K562 (cell line): ENCODE measurements around the gene METTL24. TPM values are rescaled to one million over a fixed set of nuclear protein-coding genes. Genes with fewer than 3 reads are reported as not detected.

ENCODE experiments used
- ATAC-seq: fragments of 200-7000 bp; cut with Tn5 transposase; 3 replicates; pipeline ENCODE4 v1.9.1; 2020; ENCODE audit warnings: moderate library complexity
- BruUV-seq: library from RNA; stranded (reverse); fragments of 400-500 nt; replicated peaks from 2 replicates; lab custom pipeline; 2021; lab: Mats Ljungman, UMichigan
- CTCF ChIA-PET: fragments of 300-600 bp; formaldehyde crosslinking; extraction: SDS; loops from one replicate; lab custom pipeline; 2021; ENCODE audit warnings: low intra/inter-chr PET ratio; lab: Yijun Ruan, JAX
- POLR2A ChIA-PET: fragments of 300-600, 350-650 bp; sonication (Branson Sonifier 250); formaldehyde crosslinking; extraction: SDS; loops from one replicate; lab custom pipeline; 2021; ENCODE audit warnings: antibody characterized with exemption, inconsistent platforms; lab: Yijun Ruan, JAX
- DNase-seq, 4 experiments: peaks; one replicate each; pipeline versions ENCODE4 v3.0.0 to v3.0.0-alpha.2; 2011 to 2018; ENCODE audit warnings: low spot score in 3 of 4, mixed read lengths in 3 of 4; ENCODE audit errors: extremely low read depth in 1 of 4
- FAIRE-seq: peaks from 2 replicates; lab custom pipeline; 2011; peaks lifted over from hg19 to GRCh38; lab: Jason Lieb, UNC
- H2AFZ ChIP-seq: 2 replicates; pipeline ENCODE4 v1.6.0; 2011; ENCODE audit warnings: low read depth, low read length, control low read depth, inconsistent platforms
- H3K27ac ChIP-seq: fragments of 200-600 bp; 3 replicates; pipeline ENCODE4 v1.8.0; 2011; ENCODE audit warnings: low read depth, mild to moderate bottlenecking, control low read depth, inconsistent platforms, low read length, moderate library complexity, mixed read lengths; ENCODE audit errors: extremely low read depth
- H3K27me3 ChIP-seq, 2 experiments: fragments of 300-600 bp in 1 of 2; 2 replicates in 1 of 2; 3 replicates in 1 of 2; pipeline versions ENCODE4 v1.6.0 to v1.8.0; 2011; ENCODE audit warnings: inconsistent platforms in 2 of 2, low read length in 2 of 2, mild to moderate bottlenecking in 1 of 2, mixed read lengths in 1 of 2, moderate library complexity in 1 of 2; ENCODE audit not compliant: control insufficient read depth in 2 of 2, insufficient read depth in 2 of 2
- H3K36me3 ChIP-seq: fragments of 300-600 bp; 3 replicates; pipeline ENCODE4 v1.8.0; 2011; ENCODE audit warnings: mild to moderate bottlenecking, low read length, inconsistent platforms; ENCODE audit not compliant: control insufficient read depth, insufficient read depth
- H3K4me1 ChIP-seq, 2 experiments: fragments of 200-600 bp in 1 of 2; replicated peaks in 1 of 2; 2 replicates in 1 of 2; 3 replicates in 1 of 2; pipeline versions ENCODE4 v1.5.1 to v1.8.0; 2011; ENCODE audit warnings: inconsistent platforms in 2 of 2, low read length in 2 of 2, mild to moderate bottlenecking in 1 of 2, mixed read lengths in 1 of 2, moderate library complexity in 1 of 2; ENCODE audit not compliant: control insufficient read depth in 2 of 2, insufficient read depth in 2 of 2
- H3K4me2 ChIP-seq: 2 replicates; pipeline ENCODE4 v1.6.1; 2011; ENCODE audit warnings: low read length, control low read depth, inconsistent platforms, mixed read lengths; ENCODE audit not compliant: insufficient read depth
- H3K4me3 ChIP-seq: fragments of 200-600 bp; sonication (generic), shearing (Covaris generic); 2 replicates; pipeline ENCODE4 v1.5.1; 2016; ENCODE audit warnings: control low read depth, inconsistent platforms
- H3K79me2 ChIP-seq: fragments of 200-600 bp; 3 replicates; pipeline ENCODE4 v1.8.0; 2011; ENCODE audit warnings: low read length, inconsistent platforms; ENCODE audit not compliant: control insufficient read depth, insufficient read depth
- H3K9ac ChIP-seq, 2 experiments: 2 replicates each; pipeline versions ENCODE4 v1.6.0 to v1.6.1; 2011; ENCODE audit warnings: low read depth in 2 of 2, low read length in 2 of 2, control low read depth in 1 of 2, inconsistent platforms in 1 of 2, mild to moderate bottlenecking in 1 of 2, mixed read lengths in 1 of 2; ENCODE audit not compliant: insufficient read depth in 1 of 2
- H3K9me1 ChIP-seq: one replicate; pipeline ENCODE4 v1.6.0; 2011; ENCODE audit warnings: inconsistent platforms, mild to moderate bottlenecking, low read length, moderate library complexity; ENCODE audit not compliant: control insufficient read depth, insufficient read depth
- H3K9me3 ChIP-seq: replicated peaks from 2 replicates; pipeline ENCODE4 v1.5.1; 2011; ENCODE audit warnings: low read depth, low read length, inconsistent platforms; ENCODE audit not compliant: control insufficient read depth, insufficient read depth
- H4K20me1 ChIP-seq: replicated peaks from 2 replicates; pipeline ENCODE4 v1.6.1; 2011; ENCODE audit warnings: low read length, inconsistent platforms, mixed read lengths; ENCODE audit not compliant: control insufficient read depth, insufficient read depth
- ETS2 ChIP-seq: IDR thresholded peaks from 2 replicates; pipeline ENCODE4 v1.6.1; 2016; ENCODE audit warnings: borderline replicate concordance, missing genetic modification characterization, mild to moderate bottlenecking, moderate library complexity, missing compliant biosample characterization; ENCODE audit not compliant: poor library complexity, severe bottlenecking
- HDAC8 ChIP-seq: fragments of 450-650 bp; IDR thresholded peaks from 2 replicates; pipeline ENCODE4 v1.6.1; 2016; ENCODE audit warnings: mild to moderate bottlenecking, missing genetic modification characterization, moderate library complexity, missing compliant biosample characterization
- KLF1 ChIP-seq: fragments of 450-650 bp; IDR thresholded peaks from 2 replicates; pipeline ENCODE4 v1.6.1; 2016; ENCODE audit warnings: missing genetic modification characterization, missing compliant biosample characterization
- MAZ ChIP-seq, 2 experiments: fragments of 450-650 bp in 1 of 2; sonication (generic) in 1 of 2; formaldehyde crosslinking; IDR thresholded peaks in 1 of 2; conservative IDR thresholded peaks in 1 of 2; 2 replicates each; pipeline versions ENCODE4 v1.4.0 to v1.5.0; 2020; ENCODE audit warnings: mild to moderate bottlenecking in 1 of 2, missing genetic modification reagents in 1 of 2
- RBM34 ChIP-seq: fragments of 200-400 bp; formaldehyde crosslinking; IDR thresholded peaks from 2 replicates; pipeline ENCODE4 v1.6.1; 2018; ENCODE audit warnings: low read length, borderline replicate concordance; ENCODE audit not compliant: insufficient read depth
- TBL1XR1 ChIP-seq, 2 experiments: IDR thresholded peaks; 2 replicates each; pipeline ENCODE4 v1.6.1; 2012; ENCODE audit warnings: improper control_type of control experiment in 2 of 2, low read length in 2 of 2, mild to moderate bottlenecking in 1 of 2
- ZC3H11A ChIP-seq: IDR thresholded peaks from 2 replicates; pipeline ENCODE4 v1.6.1; 2012; ENCODE audit warnings: low read depth, low read length, improper control_type of control experiment
- ZFP1 ChIP-seq: fragments of 450-650 bp; formaldehyde crosslinking; IDR thresholded peaks from 2 replicates; pipeline ENCODE4 v1.4.0; 2020; ENCODE audit warnings: mild to moderate bottlenecking, mixed read lengths
- ZNF232 ChIP-seq: sonication (generic); formaldehyde crosslinking; IDR thresholded peaks from 2 replicates; pipeline ENCODE4 v1.8.0; 2022; ENCODE audit warnings: mild to moderate bottlenecking, missing genetic modification reagents
- ZNF764 ChIP-seq: fragments of 250-450 bp; sonication (Bioruptor Pico); IDR thresholded peaks from 2 replicates; pipeline ENCODE4 v1.4.0; 2020; ENCODE audit warnings: low read depth, mild to moderate bottlenecking, moderate library complexity
- ZNF766 ChIP-seq: fragments of 200-800 bp; sonication (Bioruptor generic); conservative IDR thresholded peaks from 2 replicates; pipeline ENCODE4 v1.6.1; 2016; ENCODE audit warnings: missing genetic modification characterization, missing compliant biosample characterization
- whole genome bisulfite sequencing: fragments of 100-300 bp; shearing (Covaris generic); methylation state at CpG from one replicate; pipeline ENCODE4 v1.1.6; 2016; ENCODE audit warnings: low coverage, mixed read lengths; ENCODE audit not compliant: insufficient coverage; ENCODE audit errors: missing lambda C conversion rate; 5-methylcytosine and 5-hydroxymethylcytosine counted together
- in situ Hi-C: fragments of 300-500 bp; cut with MboI; formaldehyde crosslinking; loops from 4 replicates; pipeline ENCODE4 v1.15.0; 2018; ENCODE audit warnings: inconsistent platforms, mixed read lengths
- intact Hi-C: fragments of 100-400 bp; cut with micrococcal nuclease; formaldehyde crosslinking; loops from 2 replicates; pipeline ENCODE4 v1.14.2; 2022
- polyA plus RNA-seq, 8 experiments: library from polyadenylated mRNA; depleted of rRNA in 4 of 8; stranded (reverse) in 5 of 8; unstranded in 3 of 8; fragments of >200 nt; fragmentation: Nextera tagmentation in 2 of 8; fragmentation: Illumina TruSeq in 1 of 8; extraction: Ambion mirVana in 2 of 8; extraction: Trizol in 1 of 8; gene quantifications; 2 replicates each; pipeline versions ENCODE4 v1.2.1 to v1.2.3, GENCODE V29; 2011 to 2014; ENCODE audit warnings: inconsistent platforms in 1 of 8, missing spikeins in 1 of 8
- total RNA-seq, 7 experiments: library from RNA; depleted of rRNA in 6 of 7; stranded (reverse); fragments of >200 nt in 6 of 7; fragmentation: Illumina TruSeq in 2 of 7; extraction: Trizol in 2 of 7; gene quantifications; 2 replicates each; pipeline versions ENCODE4 v1.2.1 to v1.2.3, GENCODE V29; 2011 to 2021; ENCODE audit warnings: low replicate concordance in 1 of 7
- TF ChIP-seq, protein P1 (sequence below): fragments of 450-650 bp; conservative IDR thresholded peaks from 2 replicates; pipeline ENCODE4 v1.6.1; 2016; ENCODE audit warnings: missing genetic modification characterization, low read depth, mild to moderate bottlenecking, control low read depth, missing compliant biosample characterization
- TF ChIP-seq, protein P2 (sequence below): sonication (generic); formaldehyde crosslinking; IDR thresholded peaks from 2 replicates; pipeline ENCODE4 v1.8.0; 2022; ENCODE audit warnings: missing genetic modification reagents, mild to moderate bottlenecking, moderate library complexity, borderline replicate concordance
- TF ChIP-seq, protein P3 (sequence below): fragments of 250-450 bp; sonication (Bioruptor Pico); IDR thresholded peaks from 2 replicates; pipeline ENCODE4 v1.8.0; 2021; ENCODE audit warnings: mild to moderate bottlenecking, moderate library complexity

Gene METTL24
- total and polyA plus RNA-seq, 9 of the 15 experiments (the other 6 are each of a cell fraction or from before 2014, with no cell fraction given) = not detected

DNA sequence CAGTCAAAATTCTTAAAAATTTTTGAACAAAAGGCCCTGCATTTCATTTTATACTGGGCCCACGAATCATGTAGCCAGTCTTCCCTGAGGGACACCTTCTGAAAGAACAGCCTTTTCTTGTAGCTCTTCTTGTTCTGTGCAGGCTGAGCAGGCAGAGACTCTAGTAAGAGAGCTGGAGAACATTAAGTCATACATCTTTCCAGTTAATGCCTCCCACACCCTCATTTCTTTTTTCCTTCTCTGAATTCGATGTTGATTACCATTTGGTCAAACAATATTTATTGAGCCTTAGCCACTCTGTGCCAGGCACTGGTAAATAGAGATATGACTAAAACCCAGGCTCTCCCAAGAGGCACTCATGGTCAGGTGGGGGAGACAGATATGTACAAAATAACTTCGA, 33.6 kb downstream of the METTL24 start:
- no TSS peak for BruUV-seq
- Histone ChIP-seq H3K27me3 (peaks cover 2 to 36% of the 10 kb centered on the region in 2 experiments; a peak in 3 of 5 replicates), H3K27ac (no peak overlapping the region), H3K9me1 (no peaks in the 10 kb centered on the region), H3K9me3 (no peaks in the 10 kb centered on the region), H2AFZ (no peak overlapping the region), H3K9ac (no peak overlapping the region), H3K4me3 (no peak overlapping the region), H3K79me2 (no peaks in the 10 kb centered on the region), H3K36me3 (no peaks in the 10 kb centered on the region), H3K4me2 (no peak overlapping the region)
- intact Hi-C loops = no loop called here
- WGBS = 0% methylated on average over 3 of the region's 3 CpGs
- FAIRE-seq = no peak
- no peak for DNase-seq
- CTCF ChIA-PET = no interaction called here
- in situ Hi-C loops = no loop called here
- no peak for ATAC-seq
- POLR2A ChIA-PET = no interaction called here
- TF ChIP-seq ZNF764 (CRISPR knock-in tag) (no peak), TBL1XR1 (IDR thresholded peaks at IDR 0.05; ENCODE audit: low read length in 2 of 2) (no peak), ZFP1 (CRISPR knock-in tag) (no peak), ETS2 (tag) (no peak), MAZ (CRISPR knock-in tag; conservative IDR thresholded peaks at IDR 0.05 in 1 of 2, IDR thresholded peaks at IDR 0.05 in 1 of 2) (no peak), ZNF766 (CRISPR knock-in tag) (no peak), ZNF232 (no peak), KLF1 (tag) (no peak), ZC3H11A (no peak), RBM34 (no peak), HDAC8 (tag) (no peak)
- TF ChIP-seq, protein P1, sequence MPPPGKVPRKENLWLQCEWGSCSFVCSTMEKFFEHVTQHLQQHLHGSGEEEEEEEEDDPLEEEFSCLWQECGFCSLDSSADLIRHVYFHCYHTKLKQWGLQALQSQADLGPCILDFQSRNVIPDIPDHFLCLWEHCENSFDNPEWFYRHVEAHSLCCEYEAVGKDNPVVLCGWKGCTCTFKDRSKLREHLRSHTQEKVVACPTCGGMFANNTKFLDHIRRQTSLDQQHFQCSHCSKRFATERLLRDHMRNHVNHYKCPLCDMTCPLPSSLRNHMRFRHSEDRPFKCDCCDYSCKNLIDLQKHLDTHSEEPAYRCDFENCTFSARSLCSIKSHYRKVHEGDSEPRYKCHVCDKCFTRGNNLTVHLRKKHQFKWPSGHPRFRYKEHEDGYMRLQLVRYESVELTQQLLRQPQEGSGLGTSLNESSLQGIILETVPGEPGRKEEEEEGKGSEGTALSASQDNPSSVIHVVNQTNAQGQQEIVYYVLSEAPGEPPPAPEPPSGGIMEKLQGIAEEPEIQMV (tag) = no peak
- TF ChIP-seq, protein P2, sequence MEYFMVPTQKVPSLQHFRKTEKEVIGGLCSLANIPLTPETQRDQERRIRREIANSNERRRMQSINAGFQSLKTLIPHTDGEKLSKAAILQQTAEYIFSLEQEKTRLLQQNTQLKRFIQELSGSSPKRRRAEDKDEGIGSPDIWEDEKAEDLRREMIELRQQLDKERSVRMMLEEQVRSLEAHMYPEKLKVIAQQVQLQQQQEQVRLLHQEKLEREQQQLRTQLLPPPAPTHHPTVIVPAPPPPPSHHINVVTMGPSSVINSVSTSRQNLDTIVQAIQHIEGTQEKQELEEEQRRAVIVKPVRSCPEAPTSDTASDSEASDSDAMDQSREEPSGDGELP (CRISPR knock-in tag) = no peak
- TF ChIP-seq, protein P3, sequence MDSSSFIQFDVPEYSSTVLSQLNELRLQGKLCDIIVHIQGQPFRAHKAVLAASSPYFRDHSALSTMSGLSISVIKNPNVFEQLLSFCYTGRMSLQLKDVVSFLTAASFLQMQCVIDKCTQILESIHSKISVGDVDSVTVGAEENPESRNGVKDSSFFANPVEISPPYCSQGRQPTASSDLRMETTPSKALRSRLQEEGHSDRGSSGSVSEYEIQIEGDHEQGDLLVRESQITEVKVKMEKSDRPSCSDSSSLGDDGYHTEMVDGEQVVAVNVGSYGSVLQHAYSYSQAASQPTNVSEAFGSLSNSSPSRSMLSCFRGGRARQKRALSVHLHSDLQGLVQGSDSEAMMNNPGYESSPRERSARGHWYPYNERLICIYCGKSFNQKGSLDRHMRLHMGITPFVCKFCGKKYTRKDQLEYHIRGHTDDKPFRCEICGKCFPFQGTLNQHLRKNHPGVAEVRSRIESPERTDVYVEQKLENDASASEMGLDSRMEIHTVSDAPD = no peak
- TF ChIP-seq, all 486 proteins: peak for 0
- Histone ChIP-seq H4K20me1 (no peaks in the 10 kb centered on the region), H3K4me1 (no peaks in the 10 kb centered on the region)
